NB4 (cell line): Measurements from ENCODE around the gene MAN2B1.

Experiments
- DNase-seq: peaks from one replicate; pipeline ENCODE4 v3.0.0; 2010; ENCODE audit warnings: low read depth
- H3K4me3 ChIP-seq: one replicate; pipeline ENCODE4 v1.5.1; 2011; ENCODE audit warnings: mild to moderate bottlenecking, low read depth, low read length, moderate library complexity
- CTCF ChIP-seq: IDR thresholded peaks from one replicate; pipeline ENCODE4 v1.5.1; 2012; ENCODE audit warnings: low read depth, low read length
- MAX ChIP-seq: IDR thresholded peaks from 2 replicates; pipeline ENCODE4 v1.6.1; 2011; ENCODE audit warnings: low read depth, low read length
- MYC ChIP-seq: IDR thresholded peaks from 2 replicates; pipeline ENCODE4 v1.6.1; 2011; ENCODE audit warnings: low read depth, low read length
- POLR2A ChIP-seq: IDR thresholded peaks from 2 replicates; pipeline ENCODE4 v1.6.1; 2011; ENCODE audit warnings: mild to moderate bottlenecking; ENCODE audit not compliant: insufficient read length; ENCODE audit errors: extremely low read depth

MAN2B1 gene

GRCh38 chr19:12617646-12618045 lies 48.9 kb downstream of the MAN2B1 start:
- no peak for DNase-seq
- no peak overlapping the region for H3K4me3 ChIP-seq
- no peak for TF ChIP-seq CTCF
- no peak for TF ChIP-seq MAX
- no peak for TF ChIP-seq MYC
- TF ChIP-seq POLR2A, result no peak

- DNase-seq, result no peak
- H3K4me3 ChIP-seq, result peak overlapping the region; percentile 99
- TF ChIP-seq POLR2A (no peak), CTCF (no peak), MAX (no peak)
Observed at GRCh38 chr19:12611361-12611699, 55.2 kb downstream of the MAN2B1 start.

GRCh38 chr19:12610540-12611360 lies 55.8 kb downstream of the MAN2B1 start, which contains the start of the genes ZNF490 and ZNF791:
Gene ZNF490 (minus strand): TSS chr19:12610813. CDS start chr19:12610680, 133 bp downstream.
Gene ZNF791 (plus strand): TSS chr19:12610920. CDS start chr19:12611080, 160 bp downstream.
- peak; percentile 96 for DNase-seq
- TF ChIP-seq MYC (peak; percentile 71), POLR2A (peak; percentile 91), MAX (peak; percentile 48), CTCF (no peak)
- H3K4me3 ChIP-seq, result peak within 1 kb of the TSS; percentile 99

- no peak overlapping the region for H3K4me3 ChIP-seq
- TF ChIP-seq MAX (no peak), POLR2A (no peak), CTCF (no peak), MYC (no peak)
- no peak for DNase-seq
Observed at GRCh38 chr19:12607631-12608030, 58.9 kb downstream of the MAN2B1 start.

- DNase-seq, result no peak
- no peak overlapping the region for H3K4me3 ChIP-seq
- TF ChIP-seq MYC, result no peak
- TF ChIP-seq MAX, result no peak
- TF ChIP-seq POLR2A, result no peak
- no peak for TF ChIP-seq CTCF
Observed at GRCh38 chr19:12606796-12607195, 59.7 kb downstream of the MAN2B1 start.
